ENCODE measurements around the gene RAB27B. TPM values are rescaled to one million over a fixed set of nuclear protein-coding genes. Genes with fewer than 3 reads are reported as not detected.

Gene RAB27B
- total RNA-seq, 1 experiment from 2014 or later: 9.9 TPM

DNA sequence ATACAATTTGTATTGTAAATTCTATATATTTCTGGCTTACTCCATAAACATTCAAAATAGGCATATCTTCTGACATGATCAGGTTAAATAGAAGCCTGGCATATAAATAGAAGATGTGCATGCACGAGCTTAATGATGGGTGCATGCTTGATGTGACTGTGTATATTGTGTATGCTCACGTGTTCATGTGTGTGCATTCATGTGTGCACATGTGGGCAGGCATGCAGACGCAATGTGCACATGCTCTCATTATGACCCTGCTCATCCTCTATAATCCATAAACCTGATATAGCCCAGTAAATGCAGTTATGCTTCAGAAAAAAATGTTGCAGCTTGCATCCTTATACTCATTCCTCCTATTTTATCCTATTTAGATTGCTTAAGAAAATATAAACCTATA, 29.2 kb downstream of the RAB27B start:
- TF ChIP-seq, protein P1, sequence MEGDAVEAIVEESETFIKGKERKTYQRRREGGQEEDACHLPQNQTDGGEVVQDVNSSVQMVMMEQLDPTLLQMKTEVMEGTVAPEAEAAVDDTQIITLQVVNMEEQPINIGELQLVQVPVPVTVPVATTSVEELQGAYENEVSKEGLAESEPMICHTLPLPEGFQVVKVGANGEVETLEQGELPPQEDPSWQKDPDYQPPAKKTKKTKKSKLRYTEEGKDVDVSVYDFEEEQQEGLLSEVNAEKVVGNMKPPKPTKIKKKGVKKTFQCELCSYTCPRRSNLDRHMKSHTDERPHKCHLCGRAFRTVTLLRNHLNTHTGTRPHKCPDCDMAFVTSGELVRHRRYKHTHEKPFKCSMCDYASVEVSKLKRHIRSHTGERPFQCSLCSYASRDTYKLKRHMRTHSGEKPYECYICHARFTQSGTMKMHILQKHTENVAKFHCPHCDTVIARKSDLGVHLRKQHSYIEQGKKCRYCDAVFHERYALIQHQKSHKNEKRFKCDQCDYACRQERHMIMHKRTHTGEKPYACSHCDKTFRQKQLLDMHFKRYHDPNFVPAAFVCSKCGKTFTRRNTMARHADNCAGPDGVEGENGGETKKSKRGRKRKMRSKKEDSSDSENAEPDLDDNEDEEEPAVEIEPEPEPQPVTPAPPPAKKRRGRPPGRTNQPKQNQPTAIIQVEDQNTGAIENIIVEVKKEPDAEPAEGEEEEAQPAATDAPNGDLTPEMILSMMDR (conservative IDR thresholded peaks at IDR 0.05): no peak
- TF ChIP-seq EZH2 (IDR thresholded peaks at IDR 0.05; ENCODE audit: low read depth): no peak
- CTCF ChIA-PET: no interaction called here
- H3K27ac ChIP-seq: no peak overlapping the region
- no peak overlapping the region for H2AFZ ChIP-seq
- intact Hi-C loops (cut with micrococcal nuclease; ENCODE audit: unreplicated experiment): no loop called here
- no peaks in the 10 kb centered on the region for H3K4me1 ChIP-seq (replicated peaks; ENCODE audit: insufficient read depth)
- H4K20me1 ChIP-seq (ENCODE audit: insufficient read depth): no peaks in the 10 kb centered on the region
- H3K4me2 ChIP-seq: no peak overlapping the region
- no peak overlapping the region for H3K4me3 ChIP-seq
- H3K27me3 ChIP-seq (ENCODE audit: insufficient read depth, low read depth): no peaks in the 10 kb centered on the region
- H3K9me2 ChIP-seq (ENCODE audit: insufficient read depth): no peaks in the 10 kb centered on the region
- BruUV-seq (replicated peaks): no TSS peak
- DNase-seq: no peak
- no peaks in the 10 kb centered on the region; the same call in 1 of the 2 replicates for H3K36me3 ChIP-seq (ENCODE audit: low read depth)
- H3F3A ChIP-seq (ENCODE audit: insufficient read depth, low read depth): no peaks in the 10 kb centered on the region
- POLR2A ChIA-PET (ENCODE audit: unreplicated experiment): no interaction called here
- H3K9me3 ChIP-seq (ENCODE audit: insufficient read depth, low read depth): 0 out of 2 replicates have a peak, but pooled peaks cover 6% of the 10 kb centered on the region
- H3K79me2 ChIP-seq (ENCODE audit: low read depth): peaks cover 16% of the 10 kb centered on the region; the same call in 1 of the 2 replicates

DNA sequence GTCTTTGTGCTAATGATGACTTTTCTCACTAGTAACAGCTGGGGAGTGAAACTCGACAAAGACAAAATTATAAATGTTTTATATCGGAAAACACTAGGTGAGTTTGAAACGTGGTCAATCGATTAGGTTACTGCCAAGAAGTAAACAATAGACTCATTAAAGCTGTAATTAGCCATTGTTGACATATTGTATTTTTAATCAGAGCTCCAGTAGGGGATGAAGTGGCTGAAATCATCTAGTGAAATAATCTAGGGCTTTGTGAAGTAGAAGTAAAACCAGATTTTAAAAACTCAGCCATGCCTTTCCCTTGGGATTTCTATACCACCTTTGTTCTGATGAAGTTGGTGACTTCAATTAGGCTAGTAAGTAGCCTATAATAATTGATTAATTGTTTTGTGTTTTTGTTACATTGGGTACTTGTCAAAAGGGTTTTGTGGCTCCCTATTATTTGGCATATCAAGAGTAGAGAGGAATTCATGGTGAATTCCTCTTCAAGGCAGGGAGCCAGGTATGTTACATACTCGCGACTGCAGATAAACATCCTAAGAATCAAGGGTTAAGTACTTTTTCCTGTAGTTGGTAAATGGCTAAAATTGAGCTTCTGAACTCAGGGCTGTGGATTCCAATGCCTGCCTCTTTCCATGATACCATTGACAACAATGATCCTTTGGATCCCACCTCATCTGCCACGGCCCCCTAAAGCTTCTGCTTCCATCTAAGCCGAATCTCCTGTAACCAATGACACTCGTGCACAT, 31.6 kb downstream of the RAB27B start:
- no TSS peak for BruUV-seq (replicated peaks)
- Histone ChIP-seq H3K27me3 (ENCODE audit: insufficient read depth, low read depth) (no peaks in the 10 kb centered on the region), H3K36me3 (ENCODE audit: low read depth) (no peaks in the 10 kb centered on the region; the same call in 1 of the 2 replicates), H4K20me1 (ENCODE audit: insufficient read depth) (no peaks in the 10 kb centered on the region), H3K79me2 (ENCODE audit: low read depth) (peaks cover 27% of the 10 kb centered on the region), H2AFZ (no peak overlapping the region), H3K4me3 (no peak overlapping the region), H3K9me2 (ENCODE audit: insufficient read depth) (no peaks in the 10 kb centered on the region), H3K27ac (no peak overlapping the region), H3K4me2 (no peak overlapping the region), H3K9me3 (ENCODE audit: insufficient read depth, low read depth) (0 out of 2 replicates have a peak, but pooled peaks cover 6% of the 10 kb centered on the region), H3K4me1 (replicated peaks; ENCODE audit: insufficient read depth) (no peaks in the 10 kb centered on the region), H3F3A (ENCODE audit: insufficient read depth, low read depth) (no peaks in the 10 kb centered on the region)
- DNase-seq: no peak
- ChIA-PET CTCF (no interaction called here), POLR2A (ENCODE audit: unreplicated experiment) (no interaction called here)
- TF ChIP-seq EZH2 (IDR thresholded peaks at IDR 0.05; ENCODE audit: low read depth): no peak
- intact Hi-C loops (cut with micrococcal nuclease; ENCODE audit: unreplicated experiment): no loop called here

DNA sequence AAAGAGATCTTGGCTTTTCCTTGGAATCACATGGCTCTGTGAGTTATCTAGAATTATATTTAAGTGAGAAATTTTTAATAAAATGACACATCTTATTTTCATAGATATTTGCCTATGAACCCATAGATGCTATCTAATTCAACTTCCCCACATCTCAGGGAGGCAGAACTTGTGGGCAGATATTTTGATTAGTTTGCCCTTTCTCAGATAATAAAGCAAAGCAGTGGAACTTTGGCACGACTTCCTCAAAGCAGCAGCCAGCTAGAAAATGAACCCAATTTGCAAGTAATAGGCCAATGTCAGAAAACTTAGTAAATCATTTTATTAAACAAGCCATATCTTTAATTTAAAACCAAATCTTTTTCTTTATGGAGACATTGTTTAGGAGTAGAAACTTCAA, 32.7 kb downstream of the RAB27B start:
- Histone ChIP-seq H3K27me3 (ENCODE audit: insufficient read depth, low read depth) (no peaks in the 10 kb centered on the region), H3F3A (ENCODE audit: insufficient read depth, low read depth) (no peaks in the 10 kb centered on the region), H3K27ac (no peak overlapping the region), H3K4me1 (replicated peaks; ENCODE audit: insufficient read depth) (no peaks in the 10 kb centered on the region), H3K4me3 (no peak overlapping the region), H3K9me2 (ENCODE audit: insufficient read depth) (no peaks in the 10 kb centered on the region), H3K4me2 (no peak overlapping the region), H3K36me3 (ENCODE audit: low read depth) (no peaks in the 10 kb centered on the region; the same call in none of the 2 replicates), H4K20me1 (ENCODE audit: insufficient read depth) (no peaks in the 10 kb centered on the region), H3K9me3 (ENCODE audit: insufficient read depth, low read depth) (0 out of 2 replicates have a peak, but pooled peaks cover 6% of the 10 kb centered on the region), H3K79me2 (ENCODE audit: low read depth) (peaks cover 27% of the 10 kb centered on the region), H2AFZ (no peak overlapping the region)
- no TSS peak for BruUV-seq (replicated peaks)
- intact Hi-C loops (cut with micrococcal nuclease; ENCODE audit: unreplicated experiment): no loop called here
- DNase-seq: no peak
- CTCF ChIA-PET: no interaction called here
- no peak for TF ChIP-seq EZH2 (IDR thresholded peaks at IDR 0.05; ENCODE audit: low read depth)
- TF ChIP-seq, protein P1 (conservative IDR thresholded peaks at IDR 0.05): no peak
- POLR2A ChIA-PET (ENCODE audit: unreplicated experiment): no interaction called here

Data from PC-9 (cell line).